Fibroblast of skin of right quadriceps (primary cell): Measurements from ENCODE around the gene BANP.
A peak's percentile ranks its signal among the peaks of the same experiment; 100 is the strongest.
"Not testable (repeated sequence)": the region's sequence is repeated elsewhere in the genome, so short reads cannot be mapped to it uniquely, and the experiment has no call there.

ENCODE experiments used
- DNase-seq: peaks from one replicate; pipeline ENCODE4 v3.0.0-alpha.2; 2013

BANP gene

GRCh38 chr16:88050952-88051660, 99.9 kb downstream of the BANP start:
- DNase-seq: no peak

- DNase-seq: no peak
Measured at GRCh38 chr16:88052661-88053060, 101.4 kb downstream of the BANP start.

GRCh38 chr16:88053479-88053878, 102.2 kb downstream of the BANP start:
- DNase-seq: not testable (repeated sequence)

- DNase-seq: no peak
Measured at GRCh38 chr16:88055356-88055755, 104.1 kb downstream of the BANP start.

GRCh38 chr16:88056212-88056611, 105.0 kb downstream of the BANP start:
- no peak for DNase-seq

GRCh38 chr16:88057656-88058055, 106.4 kb downstream of the BANP start:
- DNase-seq: no peak

GRCh38 chr16:88058136-88058535, 106.9 kb downstream of the BANP start:
- no peak for DNase-seq

GRCh38 chr16:88058817-88059216, 107.6 kb downstream of the BANP start:
- DNase-seq: no peak

- no peak for DNase-seq
Measured at GRCh38 chr16:88059701-88060386, 108.6 kb downstream of the BANP start.

- no peak for DNase-seq
Measured at GRCh38 chr16:88060524-88061219, 109.4 kb downstream of the BANP start.

GRCh38 chr16:88061346-88062110, 110.3 kb downstream of the BANP start:
- no peak for DNase-seq

- peak; percentile 82 for DNase-seq
Measured at GRCh38 chr16:88062341-88063210, 111.3 kb downstream of the BANP start.

GRCh38 chr16:88063211-88063773, 112.1 kb downstream of the BANP start:
- peak; percentile 85 for DNase-seq

- DNase-seq: no peak
Measured at GRCh38 chr16:88064011-88064888, 113.0 kb downstream of the BANP start.

- DNase-seq: no peak
Measured at GRCh38 chr16:88064889-88065746, 113.9 kb downstream of the BANP start.

GRCh38 chr16:88065747-88066142, 114.5 kb downstream of the BANP start:
- DNase-seq: no peak

- DNase-seq: no peak
Measured at GRCh38 chr16:88066234-88066633, 115.0 kb downstream of the BANP start.

- no peak for DNase-seq
Measured at GRCh38 chr16:88066680-88067529, 115.7 kb downstream of the BANP start.
